NCI-H524 (cell line): ENCODE results near the gene ZNF664.

ENCODE experiments used
- DNase-seq, 2 experiments: peaks; one replicate each; lab custom pipeline; 2025; lab: John Stamatoyannopoulos, UW

Gene ZNF664

GRCh38 chr12:124034297-124034696, 61.3 kb downstream of the ZNF664 start:
- no peak for DNase-seq

DNA sequence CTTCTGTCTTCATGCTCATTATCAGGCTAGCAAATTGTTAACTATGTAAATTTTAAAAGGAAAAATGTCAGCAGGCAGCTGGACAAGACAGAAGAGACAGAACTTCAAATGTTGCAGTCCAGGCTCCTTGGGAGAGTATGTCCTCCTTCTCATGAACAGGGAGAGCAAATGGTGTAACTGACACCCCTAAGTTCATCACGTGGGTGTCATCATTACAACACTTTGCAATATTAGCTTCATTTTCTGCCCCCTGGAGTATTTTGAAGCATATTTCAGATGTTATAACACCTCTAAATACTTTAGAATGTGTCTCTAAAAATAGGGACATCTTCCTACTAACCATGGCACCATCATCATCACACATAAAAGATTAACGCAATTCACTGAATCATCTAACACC, 62.1 kb downstream of the ZNF664 start:
- peak in 1 of 2 experiments; percentile 30 for DNase-seq

DNA sequence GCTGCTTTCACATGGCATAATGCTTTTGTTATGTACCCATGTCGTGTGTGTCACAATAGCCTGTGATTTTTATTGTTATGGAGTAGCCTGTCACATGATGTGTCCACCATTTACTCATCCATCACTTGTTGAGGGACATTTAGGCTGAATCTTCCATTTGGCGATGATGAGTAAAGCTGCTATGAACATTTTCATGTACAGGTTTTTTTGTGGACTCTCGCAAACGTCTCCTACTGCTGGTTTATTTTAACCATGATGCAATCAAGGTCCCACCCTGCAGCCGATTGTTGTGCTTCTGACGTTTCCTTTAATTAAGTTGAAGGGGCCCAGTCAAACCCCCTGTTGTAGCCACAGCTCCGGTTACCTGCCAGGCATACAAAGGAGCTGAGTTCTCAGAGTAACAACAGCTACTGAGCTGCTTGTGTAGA, 63.2 kb downstream of the ZNF664 start:
- no peak for DNase-seq

GRCh38 chr12:124036657-124037109, 63.7 kb downstream of the ZNF664 start:
- DNase-seq, result peak in 1 of 2 experiments; percentile 43

- no peak for DNase-seq
Measured at GRCh38 chr12:124037331-124037730, 64.3 kb downstream of the ZNF664 start.

- DNase-seq, result no peak
Measured at GRCh38 chr12:124039276-124039675, 66.3 kb downstream of the ZNF664 start.

DNA sequence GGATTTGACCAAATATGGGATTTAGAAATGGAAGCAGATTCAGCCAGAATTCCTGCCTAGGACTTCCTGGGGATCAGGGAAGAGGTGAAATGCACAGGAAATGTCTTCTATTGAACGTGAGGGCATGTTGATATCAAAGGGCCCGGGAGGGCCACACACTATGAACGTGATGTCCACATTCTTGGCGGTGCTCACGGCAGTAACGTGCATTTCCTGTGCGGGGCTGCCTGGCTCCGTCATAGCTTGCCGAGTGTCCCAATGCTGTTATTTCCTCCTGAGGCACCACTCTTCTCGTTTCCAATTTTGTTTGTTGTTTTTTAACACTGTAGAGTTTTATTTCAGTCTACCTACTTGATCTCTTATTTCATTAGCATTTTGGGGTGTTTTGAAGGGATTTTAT, 67.3 kb downstream of the ZNF664 start:
- no peak for DNase-seq

GRCh38 chr12:124040737-124041136, 67.7 kb downstream of the ZNF664 start:
- DNase-seq, result no peak

DNA sequence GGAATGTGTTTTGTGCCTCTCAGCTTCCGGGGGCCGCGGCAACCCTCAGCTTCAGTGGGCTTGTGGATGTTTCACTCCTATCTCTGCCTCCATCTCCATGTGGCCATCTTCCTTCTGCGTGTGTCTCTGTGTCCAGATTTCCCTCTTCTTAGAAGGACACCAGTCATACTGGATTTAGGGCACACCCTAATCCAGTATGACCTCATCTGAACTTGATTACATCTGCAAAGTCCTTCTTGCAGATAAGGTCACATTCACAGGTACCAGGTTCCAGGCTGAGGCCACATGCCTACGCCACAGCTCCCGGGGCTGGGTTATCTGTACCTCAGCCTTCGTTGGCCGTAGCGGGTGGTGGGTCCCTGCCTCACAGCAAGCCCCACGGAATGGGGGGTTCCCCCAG, 68.9 kb downstream of the ZNF664 start:
- DNase-seq, result no peak

- no peak for DNase-seq
Measured at GRCh38 chr12:124044021-124044420, 71.0 kb downstream of the ZNF664 start.

- no peak for DNase-seq
Measured at GRCh38 chr12:124044809-124045321, 71.8 kb downstream of the ZNF664 start.

- DNase-seq, result peak in 1 of 2 experiments; percentile 27
Measured at GRCh38 chr12:124045671-124046455, 72.8 kb downstream of the ZNF664 start.

GRCh38 chr12:124046456-124046740, 73.4 kb downstream of the ZNF664 start:
- no peak for DNase-seq

GRCh38 chr12:124047045-124047566, 74.1 kb downstream of the ZNF664 start:
- no peak for DNase-seq

DNA sequence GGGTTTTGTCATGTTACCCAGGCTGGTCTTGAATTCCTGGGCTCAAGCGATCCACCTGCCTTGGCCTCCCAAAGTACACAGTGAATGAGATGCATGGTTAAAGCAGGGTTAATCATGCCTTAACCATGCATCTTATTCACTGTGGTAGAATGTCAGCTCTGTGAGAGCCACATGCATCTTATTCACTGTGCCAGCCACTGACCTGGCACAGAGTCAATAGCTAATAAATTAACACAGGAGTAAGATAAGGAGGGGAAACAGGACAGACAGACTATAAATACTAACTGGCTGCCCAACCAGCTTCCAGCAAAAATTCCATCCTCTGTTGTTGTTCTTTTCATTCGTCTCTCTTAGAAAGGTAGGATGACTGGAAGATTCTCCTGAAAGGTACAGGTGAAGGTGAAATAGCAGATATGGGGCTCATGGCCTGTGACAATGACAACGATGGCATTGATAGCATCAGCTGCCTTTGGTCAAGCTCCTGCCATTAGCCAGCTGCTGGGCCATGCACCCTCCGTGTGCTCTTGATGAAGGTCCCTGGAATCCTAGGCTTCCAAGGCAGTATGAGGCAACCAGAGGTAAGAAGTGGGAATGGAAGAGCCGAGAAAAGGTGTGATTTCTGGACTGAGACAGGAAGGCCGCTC, 76.6 kb downstream of the ZNF664 start:
- no peak for DNase-seq

- peak; percentile 63 to 79 for DNase-seq
Measured at GRCh38 chr12:124053851-124054250, 80.8 kb downstream of the ZNF664 start.

DNA sequence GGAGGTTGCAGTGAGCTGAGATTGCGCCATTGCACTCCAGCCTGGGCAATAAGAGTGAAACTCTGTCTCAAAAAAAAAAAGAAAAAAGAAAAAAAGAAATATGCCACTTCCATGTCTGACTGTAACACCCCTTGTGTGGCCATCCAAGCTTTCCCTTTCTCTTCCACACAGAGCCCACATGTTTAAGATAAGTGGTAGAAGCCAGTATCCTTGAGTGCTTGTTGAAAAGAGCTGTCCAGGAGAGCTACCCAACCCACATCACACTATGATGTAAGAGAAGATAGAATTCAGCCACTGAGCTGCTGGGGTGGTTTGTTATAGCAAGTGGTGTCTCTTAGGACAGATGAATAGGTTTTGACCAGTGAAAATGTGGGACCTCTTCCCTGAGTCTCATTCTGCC, 82.1 kb downstream of the ZNF664 start:
- DNase-seq, result no peak

- peak in 1 of 2 experiments; percentile 49 for DNase-seq
Measured at GRCh38 chr12:124057691-124058090, 84.7 kb downstream of the ZNF664 start.

GRCh38 chr12:124059752-124060151, 86.7 kb downstream of the ZNF664 start:
- no peak for DNase-seq
